ENCODE data around the gene THADA.

Gene THADA

GRCh38 chr2:43375746-43376522, 219.9 kb downstream of the THADA start:
- TF ChIP-seq, protein P1, sequence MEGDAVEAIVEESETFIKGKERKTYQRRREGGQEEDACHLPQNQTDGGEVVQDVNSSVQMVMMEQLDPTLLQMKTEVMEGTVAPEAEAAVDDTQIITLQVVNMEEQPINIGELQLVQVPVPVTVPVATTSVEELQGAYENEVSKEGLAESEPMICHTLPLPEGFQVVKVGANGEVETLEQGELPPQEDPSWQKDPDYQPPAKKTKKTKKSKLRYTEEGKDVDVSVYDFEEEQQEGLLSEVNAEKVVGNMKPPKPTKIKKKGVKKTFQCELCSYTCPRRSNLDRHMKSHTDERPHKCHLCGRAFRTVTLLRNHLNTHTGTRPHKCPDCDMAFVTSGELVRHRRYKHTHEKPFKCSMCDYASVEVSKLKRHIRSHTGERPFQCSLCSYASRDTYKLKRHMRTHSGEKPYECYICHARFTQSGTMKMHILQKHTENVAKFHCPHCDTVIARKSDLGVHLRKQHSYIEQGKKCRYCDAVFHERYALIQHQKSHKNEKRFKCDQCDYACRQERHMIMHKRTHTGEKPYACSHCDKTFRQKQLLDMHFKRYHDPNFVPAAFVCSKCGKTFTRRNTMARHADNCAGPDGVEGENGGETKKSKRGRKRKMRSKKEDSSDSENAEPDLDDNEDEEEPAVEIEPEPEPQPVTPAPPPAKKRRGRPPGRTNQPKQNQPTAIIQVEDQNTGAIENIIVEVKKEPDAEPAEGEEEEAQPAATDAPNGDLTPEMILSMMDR (IDR thresholded peaks at IDR 0.05; ENCODE audit: control insufficient read depth, extremely low read depth, insufficient read depth) = no peak
- H3K4me3 ChIP-seq (ENCODE audit: low read depth, low read length) = no peak overlapping the region
- no peak for DNase-seq (ENCODE audit: low read depth)

- no peak for DNase-seq (ENCODE audit: low read depth)
- no peak overlapping the region for H3K4me3 ChIP-seq (ENCODE audit: low read depth, low read length)
- TF ChIP-seq, protein P1 (IDR thresholded peaks at IDR 0.05; ENCODE audit: control insufficient read depth, extremely low read depth, insufficient read depth) = no peak
Measured at GRCh38 chr2:43372416-43373081, 223.3 kb downstream of the THADA start.

GRCh38 chr2:43370705-43371104, 225.1 kb downstream of the THADA start:
- DNase-seq (ENCODE audit: low read depth) = no peak
- H3K4me3 ChIP-seq (ENCODE audit: low read depth, low read length) = no peak overlapping the region
- TF ChIP-seq, protein P1 (IDR thresholded peaks at IDR 0.05; ENCODE audit: control insufficient read depth, extremely low read depth, insufficient read depth) = no peak

GRCh38 chr2:43370146-43370545, 225.7 kb downstream of the THADA start:
- TF ChIP-seq, protein P1 (IDR thresholded peaks at IDR 0.05; ENCODE audit: control insufficient read depth, extremely low read depth, insufficient read depth) = no peak
- H3K4me3 ChIP-seq (ENCODE audit: low read depth, low read length) = no peak overlapping the region
- DNase-seq (ENCODE audit: low read depth) = no peak

DNA sequence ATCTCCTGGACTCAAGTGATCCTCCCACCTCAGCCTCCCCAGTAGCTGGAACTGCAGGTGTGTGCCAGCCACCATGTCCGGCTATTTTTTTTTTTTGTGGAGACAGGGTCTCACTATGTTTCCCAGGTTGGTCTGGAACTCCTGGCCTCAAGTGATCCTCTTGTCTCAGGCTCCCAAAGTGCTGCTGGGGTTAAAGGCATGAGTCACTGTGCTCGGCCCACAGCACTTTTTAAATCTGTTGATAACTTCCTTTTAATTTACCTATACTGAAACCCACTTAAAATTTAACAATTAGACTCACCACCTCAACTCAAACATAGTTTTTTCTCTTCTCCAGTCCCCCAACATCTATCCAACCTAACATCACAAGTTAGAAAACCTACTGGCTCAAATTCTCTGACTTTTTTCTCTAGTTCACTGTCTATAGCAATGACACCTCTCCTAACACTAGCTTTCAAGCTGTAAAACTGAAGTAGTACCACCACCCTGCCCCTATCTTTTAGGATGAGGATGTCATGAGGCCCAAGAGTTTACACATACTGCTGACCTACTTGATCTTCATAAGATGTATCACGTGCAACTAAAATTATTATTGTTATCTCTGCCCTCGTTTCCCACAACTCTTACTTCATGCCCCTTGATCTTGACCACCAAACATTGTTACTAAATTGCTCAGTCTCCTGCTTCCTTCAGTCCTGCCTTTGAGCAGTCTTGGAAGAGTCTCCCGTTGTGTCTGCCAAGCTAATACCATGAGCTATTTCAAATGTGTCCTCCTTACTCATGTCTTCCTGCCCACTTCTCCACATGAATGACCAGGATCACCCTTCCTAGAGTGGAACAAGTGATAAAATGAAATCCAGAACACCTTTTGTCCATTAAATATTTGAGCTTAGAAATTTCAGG, 227.1 kb downstream of the THADA start:
- TF ChIP-seq, protein P1 (IDR thresholded peaks at IDR 0.05; ENCODE audit: control insufficient read depth, extremely low read depth, insufficient read depth) = no peak
- DNase-seq (ENCODE audit: low read depth) = no peak
- no peak overlapping the region for H3K4me3 ChIP-seq (ENCODE audit: low read depth, low read length)

DNA sequence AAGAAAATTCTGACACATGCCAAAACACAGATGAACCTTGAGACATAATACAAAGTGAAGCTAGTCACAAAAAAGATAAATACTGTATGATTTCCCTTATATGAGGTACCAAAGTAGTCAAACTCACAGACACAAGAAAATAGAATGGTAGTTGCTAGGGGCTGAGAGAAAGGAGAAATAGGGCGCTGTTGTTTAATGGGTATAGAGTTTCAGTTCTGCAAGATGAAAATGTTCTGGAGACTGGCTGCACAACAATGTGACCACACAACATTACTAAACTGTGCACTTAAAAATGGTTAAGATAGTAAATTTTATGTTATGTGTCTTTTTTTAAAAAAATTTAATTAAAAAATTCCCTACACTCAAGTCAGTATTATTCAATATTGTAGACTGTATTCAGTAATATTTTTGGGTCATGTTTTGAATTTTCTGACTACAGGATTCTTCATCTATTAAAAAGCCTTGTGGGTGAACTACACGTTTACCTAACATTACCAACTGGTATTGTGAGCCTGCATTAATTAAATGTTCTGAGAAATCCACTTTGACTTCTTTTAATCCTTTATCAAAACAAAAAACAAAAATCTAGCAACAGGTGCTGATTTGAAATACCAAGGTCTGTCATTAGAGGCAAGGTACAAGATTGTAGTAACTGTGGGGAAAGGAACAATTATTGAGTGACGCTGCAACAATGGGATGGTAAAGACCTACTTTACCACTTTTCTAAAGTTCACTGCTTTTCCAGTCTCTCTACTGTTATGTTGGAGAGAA, 228.6 kb downstream of the THADA start:
- no peak overlapping the region for H3K4me3 ChIP-seq (ENCODE audit: low read depth, low read length)
- no peak for DNase-seq (ENCODE audit: low read depth)
- TF ChIP-seq, protein P1 (IDR thresholded peaks at IDR 0.05; ENCODE audit: control insufficient read depth, extremely low read depth, insufficient read depth) = no peak

Data from LNCaP clone FGC (cell line).